ENCODE data around the gene PDPK1.
"Not testable (repeated sequence)": the region's sequence is repeated elsewhere in the genome, so short reads cannot be mapped to it uniquely, and the experiment has no call there.

DNA sequence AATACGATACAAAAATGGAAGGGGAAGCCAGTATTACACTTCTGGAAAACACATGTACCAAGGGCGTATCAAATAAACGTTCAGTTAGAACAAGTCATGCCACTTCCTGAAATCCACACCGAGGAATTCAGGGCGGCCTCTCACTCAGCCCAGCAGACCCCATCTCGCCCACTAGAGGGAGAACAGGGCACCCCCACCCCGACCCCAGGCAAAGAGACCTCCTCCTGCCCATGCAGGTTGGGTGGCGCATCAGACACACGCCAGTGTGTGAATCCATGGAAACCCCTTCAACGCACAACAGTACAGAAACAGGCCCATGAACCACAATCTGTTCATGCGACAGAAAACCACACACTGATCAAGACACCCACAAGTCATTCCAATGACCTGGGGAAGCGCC, 81.8 kb downstream of the PDPK1 start:
- TF ChIP-seq, protein P1, sequence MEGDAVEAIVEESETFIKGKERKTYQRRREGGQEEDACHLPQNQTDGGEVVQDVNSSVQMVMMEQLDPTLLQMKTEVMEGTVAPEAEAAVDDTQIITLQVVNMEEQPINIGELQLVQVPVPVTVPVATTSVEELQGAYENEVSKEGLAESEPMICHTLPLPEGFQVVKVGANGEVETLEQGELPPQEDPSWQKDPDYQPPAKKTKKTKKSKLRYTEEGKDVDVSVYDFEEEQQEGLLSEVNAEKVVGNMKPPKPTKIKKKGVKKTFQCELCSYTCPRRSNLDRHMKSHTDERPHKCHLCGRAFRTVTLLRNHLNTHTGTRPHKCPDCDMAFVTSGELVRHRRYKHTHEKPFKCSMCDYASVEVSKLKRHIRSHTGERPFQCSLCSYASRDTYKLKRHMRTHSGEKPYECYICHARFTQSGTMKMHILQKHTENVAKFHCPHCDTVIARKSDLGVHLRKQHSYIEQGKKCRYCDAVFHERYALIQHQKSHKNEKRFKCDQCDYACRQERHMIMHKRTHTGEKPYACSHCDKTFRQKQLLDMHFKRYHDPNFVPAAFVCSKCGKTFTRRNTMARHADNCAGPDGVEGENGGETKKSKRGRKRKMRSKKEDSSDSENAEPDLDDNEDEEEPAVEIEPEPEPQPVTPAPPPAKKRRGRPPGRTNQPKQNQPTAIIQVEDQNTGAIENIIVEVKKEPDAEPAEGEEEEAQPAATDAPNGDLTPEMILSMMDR (IDR thresholded peaks at IDR 0.05), result not testable (repeated sequence)
- TF ChIP-seq ZFX (IDR thresholded peaks at IDR 0.05; ENCODE audit: borderline replicate concordance), result not testable (repeated sequence)
